ENCODE measurements around the gene NUP133.

DNA sequence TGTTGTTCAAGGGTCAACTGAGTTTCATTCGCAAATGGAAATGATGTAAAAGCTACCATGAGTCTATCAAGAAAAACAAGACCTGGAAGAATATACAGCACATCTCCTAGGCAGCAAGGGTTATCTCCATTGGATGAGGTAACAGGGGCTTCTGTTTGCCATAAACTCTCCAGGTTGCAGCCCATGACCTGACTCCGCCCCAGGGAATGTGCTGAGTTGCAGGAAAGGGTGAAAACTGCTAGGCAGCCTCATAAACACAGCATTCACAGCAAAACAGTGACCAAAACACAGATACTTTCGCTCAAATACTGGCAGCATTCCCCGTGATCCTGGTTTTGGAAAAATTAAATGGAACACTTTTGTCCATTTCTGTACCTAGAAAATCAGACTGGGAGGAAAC is 54.1 kb downstream of the NUP133 start:
- TF ChIP-seq, protein P1, sequence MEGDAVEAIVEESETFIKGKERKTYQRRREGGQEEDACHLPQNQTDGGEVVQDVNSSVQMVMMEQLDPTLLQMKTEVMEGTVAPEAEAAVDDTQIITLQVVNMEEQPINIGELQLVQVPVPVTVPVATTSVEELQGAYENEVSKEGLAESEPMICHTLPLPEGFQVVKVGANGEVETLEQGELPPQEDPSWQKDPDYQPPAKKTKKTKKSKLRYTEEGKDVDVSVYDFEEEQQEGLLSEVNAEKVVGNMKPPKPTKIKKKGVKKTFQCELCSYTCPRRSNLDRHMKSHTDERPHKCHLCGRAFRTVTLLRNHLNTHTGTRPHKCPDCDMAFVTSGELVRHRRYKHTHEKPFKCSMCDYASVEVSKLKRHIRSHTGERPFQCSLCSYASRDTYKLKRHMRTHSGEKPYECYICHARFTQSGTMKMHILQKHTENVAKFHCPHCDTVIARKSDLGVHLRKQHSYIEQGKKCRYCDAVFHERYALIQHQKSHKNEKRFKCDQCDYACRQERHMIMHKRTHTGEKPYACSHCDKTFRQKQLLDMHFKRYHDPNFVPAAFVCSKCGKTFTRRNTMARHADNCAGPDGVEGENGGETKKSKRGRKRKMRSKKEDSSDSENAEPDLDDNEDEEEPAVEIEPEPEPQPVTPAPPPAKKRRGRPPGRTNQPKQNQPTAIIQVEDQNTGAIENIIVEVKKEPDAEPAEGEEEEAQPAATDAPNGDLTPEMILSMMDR (conservative IDR thresholded peaks at IDR 0.05; ENCODE audit: low read depth, low read length), result no peak
- TF ChIP-seq RFX5 (IDR thresholded peaks at IDR 0.05; ENCODE audit: low read depth, low read length), result no peak
- no peak for TF ChIP-seq RCOR1 (IDR thresholded peaks at IDR 0.05; ENCODE audit: insufficient replicate concordance, low read length)
- TF ChIP-seq RAD21 (IDR thresholded peaks at IDR 0.05; ENCODE audit: low read length), result no peak
- TF ChIP-seq BHLHE40 (IDR thresholded peaks at IDR 0.05; ENCODE audit: low read depth, low read length), result no peak
- TF ChIP-seq POLR2A (IDR thresholded peaks at IDR 0.05; ENCODE audit: low read depth, low read length), result no peak
- no peak for TF ChIP-seq MAFK (IDR thresholded peaks at IDR 0.05; ENCODE audit: low read depth, low read length)
- TF ChIP-seq, protein P2, sequence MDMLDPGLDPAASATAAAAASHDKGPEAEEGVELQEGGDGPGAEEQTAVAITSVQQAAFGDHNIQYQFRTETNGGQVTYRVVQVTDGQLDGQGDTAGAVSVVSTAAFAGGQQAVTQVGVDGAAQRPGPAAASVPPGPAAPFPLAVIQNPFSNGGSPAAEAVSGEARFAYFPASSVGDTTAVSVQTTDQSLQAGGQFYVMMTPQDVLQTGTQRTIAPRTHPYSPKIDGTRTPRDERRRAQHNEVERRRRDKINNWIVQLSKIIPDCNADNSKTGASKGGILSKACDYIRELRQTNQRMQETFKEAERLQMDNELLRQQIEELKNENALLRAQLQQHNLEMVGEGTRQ (IDR thresholded peaks at IDR 0.05; ENCODE audit: low read depth, low read length), result no peak
- TF ChIP-seq, protein P3, sequence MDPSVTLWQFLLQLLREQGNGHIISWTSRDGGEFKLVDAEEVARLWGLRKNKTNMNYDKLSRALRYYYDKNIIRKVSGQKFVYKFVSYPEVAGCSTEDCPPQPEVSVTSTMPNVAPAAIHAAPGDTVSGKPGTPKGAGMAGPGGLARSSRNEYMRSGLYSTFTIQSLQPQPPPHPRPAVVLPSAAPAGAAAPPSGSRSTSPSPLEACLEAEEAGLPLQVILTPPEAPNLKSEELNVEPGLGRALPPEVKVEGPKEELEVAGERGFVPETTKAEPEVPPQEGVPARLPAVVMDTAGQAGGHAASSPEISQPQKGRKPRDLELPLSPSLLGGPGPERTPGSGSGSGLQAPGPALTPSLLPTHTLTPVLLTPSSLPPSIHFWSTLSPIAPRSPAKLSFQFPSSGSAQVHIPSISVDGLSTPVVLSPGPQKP (IDR thresholded peaks at IDR 0.05; ENCODE audit: borderline replicate concordance, low read depth, low read length), result no peak
- TF ChIP-seq CEBPB (IDR thresholded peaks at IDR 0.05; ENCODE audit: low read depth, low read length), result no peak
- no peak for TF ChIP-seq MAZ (IDR thresholded peaks at IDR 0.05; ENCODE audit: borderline replicate concordance, low read depth, low read length)
- no peak for TF ChIP-seq SMC3 (IDR thresholded peaks at IDR 0.05; ENCODE audit: low read depth, low read length)
- no peak for TF ChIP-seq MXI1 (IDR thresholded peaks at IDR 0.05; ENCODE audit: borderline replicate concordance, low read depth, low read length)
- no peak for TF ChIP-seq FOS (IDR thresholded peaks at IDR 0.05; ENCODE audit: low read depth, low read length)
